ENCODE results near the gene CYP2E1. TPM values are rescaled to one million over a fixed set of nuclear protein-coding genes. Genes with fewer than 3 reads are reported as not detected.
"Not testable (repeated sequence)": the region's sequence is repeated elsewhere in the genome, so short reads cannot be mapped to it uniquely, and the experiment has no call there.

Gene CYP2E1
- total and polyA plus RNA-seq, 3 experiments from 2014 or later, result 0.28 to 0.68 (median 0.40) TPM

- not testable (repeated sequence) for H3K27me3 ChIP-seq (ENCODE audit: insufficient read depth, low read length, poor library complexity, severe bottlenecking)
- CTCF ChIA-PET, result interaction anchor here (1.0 to 1.4 kb wide), 2 partner anchors 10 to 189 kb away, joined by 3 to 9 read pairs; no protein-coding TSS in a partner anchor
- H3K27me3 Mint-ChIP-seq, result peaks cover 0 to 11% of the 10 kb centered on the region in 2 donors
Observed at GRCh38 chr10:133518517-133518916, 8.6 kb upstream of the CYP2E1 start.

DNA sequence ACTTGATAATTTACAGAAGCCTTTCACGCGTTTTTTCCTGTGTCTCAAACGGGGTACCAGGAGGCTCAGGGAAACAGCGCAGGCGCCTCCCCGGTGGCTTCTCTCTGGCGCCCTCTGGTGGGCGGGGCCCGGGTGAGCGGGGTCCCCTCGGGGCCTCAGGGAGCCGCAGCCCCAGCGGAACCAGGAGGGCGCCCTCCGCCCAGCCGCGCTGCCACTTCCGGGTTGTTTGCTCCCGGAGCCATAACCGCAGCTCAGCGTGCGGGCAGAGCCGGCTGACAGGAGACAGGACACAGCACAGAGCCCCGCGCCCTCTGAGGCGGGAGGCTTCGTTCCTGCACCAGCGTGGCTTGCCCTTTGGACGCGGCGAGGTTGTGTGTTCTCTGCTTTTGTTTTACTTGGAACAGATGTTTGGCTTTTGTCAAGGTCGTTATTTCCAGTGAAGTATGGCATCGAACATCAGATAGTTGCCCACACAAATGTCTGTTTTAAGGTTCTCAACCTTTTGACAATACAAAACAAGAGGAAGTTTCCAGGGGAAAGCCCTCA is 6.9 kb upstream of the CYP2E1 start:
- Mint-ChIP-seq H3K4me1 (peaks cover 10 to 18% (median 14%) of the 10 kb centered on the region in 3 donors), H3K36me3 (peaks cover 0 to 13% (median 0%) of the 10 kb centered on the region in 3 donors), H3K4me3 (peak overlapping the region; percentile 35 to 80 (median 50)), H3K9me3 (peaks cover 4 to 20% (median 8%) of the 10 kb centered on the region in 5 donors), H3K27me3 (peaks cover 0 to 4% of the 10 kb centered on the region in 2 donors), H3K27ac (peak overlapping the region in 5 of 8 donors; percentile 13 to 45 (median 38))
- Histone ChIP-seq H3K4me1 (ENCODE audit: insufficient read depth, low read length) (peaks cover 10% of the 10 kb centered on the region), H3K4me3 (ENCODE audit: low read length) (peak overlapping the region; percentile 32), H3K27me3 (ENCODE audit: insufficient read depth, low read length, poor library complexity, severe bottlenecking) (no peaks in the 10 kb centered on the region), H3K27ac (ENCODE audit: low read depth, low read length) (no peak overlapping the region), H3K36me3 (ENCODE audit: insufficient read depth, low read length) (no peaks in the 10 kb centered on the region), H3K9me3 (ENCODE audit: low read length) (no peaks in the 10 kb centered on the region)
- POLR2A ChIA-PET, result interaction anchor here (0.6 kb wide), 1 partner anchor 114 kb away, joined by 4 read pairs; no protein-coding TSS in a partner anchor
- CTCF ChIA-PET, result interaction anchor here (0.7 to 2.1 kb wide), 7 partner anchors 9 to 191 kb away, joined by 3 to 21 read pairs (median 3); no protein-coding TSS in a partner anchor
- DNase-seq, result peak; percentile 80 to 89 (median 86)

More at GRCh38 chr10:133518517-133518916, 8.6 kb upstream of the CYP2E1 start:
- H3K36me3 ChIP-seq (ENCODE audit: insufficient read depth, low read length); H3K27ac Mint-ChIP-seq; H3K36me3 Mint-ChIP-seq; H3K9me3 ChIP-seq (ENCODE audit: low read length); POLR2A ChIA-PET; H3K4me3 ChIP-seq (ENCODE audit: low read length); H3K4me3 Mint-ChIP-seq; DNase-seq; H3K27ac ChIP-seq (ENCODE audit: low read depth, low read length): not testable (repeated sequence)
- Mint-ChIP-seq H3K9me3 (peaks cover 4 to 13% (median 6%) of the 10 kb centered on the region in 5 donors), H3K4me1 (peaks cover 10 to 18% (median 14%) of the 10 kb centered on the region in 3 donors)
- peaks cover 10% of the 10 kb centered on the region for H3K4me1 ChIP-seq (ENCODE audit: insufficient read depth, low read length)

- H3K27me3 Mint-ChIP-seq, result peaks cover 2 to 22% of the 10 kb centered on the region in 2 donors
- Histone ChIP-seq H3K4me3 (ENCODE audit: low read length) (no peak overlapping the region), H3K27ac (ENCODE audit: low read depth, low read length) (no peak overlapping the region), H3K4me1 (ENCODE audit: insufficient read depth, low read length) (peaks cover 10% of the 10 kb centered on the region), H3K36me3 (ENCODE audit: insufficient read depth, low read length) (no peaks in the 10 kb centered on the region), H3K9me3 (ENCODE audit: low read length) (no peaks in the 10 kb centered on the region), H3K27me3 (ENCODE audit: insufficient read depth, low read length, poor library complexity, severe bottlenecking) (peaks cover 4% of the 10 kb centered on the region)
- H3K36me3 Mint-ChIP-seq, result peaks cover 0 to 13% (median 0%) of the 10 kb centered on the region in 3 donors
- H3K9me3 Mint-ChIP-seq, result peaks cover 4 to 20% (median 8%) of the 10 kb centered on the region in 5 donors
- no peak for DNase-seq
- H3K4me1 Mint-ChIP-seq, result peaks cover 13 to 18% (median 18%) of the 10 kb centered on the region in 3 donors
- CTCF ChIA-PET, result no interaction called here
- H3K27ac Mint-ChIP-seq, result no peak overlapping the region
- POLR2A ChIA-PET, result interaction anchor here (0.7 kb wide), 1 partner anchor 18 kb away, joined by 3 read pairs; no protein-coding TSS in a partner anchor
- H3K4me3 Mint-ChIP-seq, result no peak overlapping the region
Observed at GRCh38 chr10:133523631-133524203, 3.4 kb upstream of the CYP2E1 start.

- no peaks in the 10 kb centered on the region for H3K9me3 ChIP-seq (ENCODE audit: low read length)
- peaks cover 20% of the 10 kb centered on the region for H3K27me3 ChIP-seq (ENCODE audit: insufficient read depth, low read length, poor library complexity, severe bottlenecking)
- no peak overlapping the region for H3K27ac Mint-ChIP-seq
- peaks cover 17% of the 10 kb centered on the region for H3K4me1 ChIP-seq (ENCODE audit: insufficient read depth, low read length)
- ChIA-PET POLR2A (no interaction called here), CTCF (no interaction called here)
- H3K4me1 Mint-ChIP-seq, result peaks cover 17 to 27% (median 22%) of the 10 kb centered on the region in 3 donors
- no peak overlapping the region for H3K27ac ChIP-seq (ENCODE audit: low read depth, low read length)
- H3K27me3 Mint-ChIP-seq, result peaks cover 14 to 39% of the 10 kb centered on the region in 2 donors
- H3K36me3 ChIP-seq (ENCODE audit: insufficient read depth, low read length), result no peaks in the 10 kb centered on the region
- H3K4me3 Mint-ChIP-seq, result no peak overlapping the region
- H3K9me3 Mint-ChIP-seq, result peaks cover 7 to 20% (median 9%) of the 10 kb centered on the region in 5 donors
- DNase-seq, result no peak
- H3K4me3 ChIP-seq (ENCODE audit: low read length), result no peak overlapping the region
- H3K36me3 Mint-ChIP-seq, result peaks cover 0 to 13% (median 0%) of the 10 kb centered on the region in 3 donors
Observed at GRCh38 chr10:133525444-133525843, 1.7 kb upstream of the CYP2E1 start.

GRCh38 chr10:133527771-133528271 is 658 bp downstream of the CYP2E1 start:
- peaks cover 14% of the 10 kb centered on the region for H3K4me1 ChIP-seq (ENCODE audit: insufficient read depth, low read length)
- peaks cover 15 to 25% (median 20%) of the 10 kb centered on the region in 3 donors for H3K4me1 Mint-ChIP-seq
- no peak overlapping the region for H3K4me3 ChIP-seq (ENCODE audit: low read length)
- peaks cover 33% of the 10 kb centered on the region for H3K27me3 ChIP-seq (ENCODE audit: insufficient read depth, low read length, poor library complexity, severe bottlenecking)
- CTCF ChIA-PET, result no interaction called here
- no peaks in the 10 kb centered on the region for H3K36me3 ChIP-seq (ENCODE audit: insufficient read depth, low read length)
- POLR2A ChIA-PET, result no interaction called here
- no peak overlapping the region for H3K27ac Mint-ChIP-seq
- DNase-seq, result no peak
- H3K4me3 Mint-ChIP-seq, result peak overlapping the region in 1 of 7 donors; percentile 54
- H3K27ac ChIP-seq (ENCODE audit: low read depth, low read length), result no peak overlapping the region
- peaks cover 27 to 61% of the 10 kb centered on the region in 2 donors for H3K27me3 Mint-ChIP-seq
- H3K36me3 Mint-ChIP-seq, result peaks cover 0 to 9% (median 0%) of the 10 kb centered on the region in 3 donors
- H3K9me3 Mint-ChIP-seq, result peaks cover 7 to 13% (median 9%) of the 10 kb centered on the region in 5 donors
- H3K9me3 ChIP-seq (ENCODE audit: low read length), result no peaks in the 10 kb centered on the region

- Histone ChIP-seq H3K4me3 (ENCODE audit: low read length) (no peak overlapping the region), H3K27ac (ENCODE audit: low read depth, low read length) (no peak overlapping the region), H3K27me3 (ENCODE audit: insufficient read depth, low read length, poor library complexity, severe bottlenecking) (peaks cover 33% of the 10 kb centered on the region), H3K4me1 (ENCODE audit: insufficient read depth, low read length) (peaks cover 14% of the 10 kb centered on the region), H3K36me3 (ENCODE audit: insufficient read depth, low read length) (no peaks in the 10 kb centered on the region), H3K9me3 (ENCODE audit: low read length) (no peaks in the 10 kb centered on the region)
- Mint-ChIP-seq H3K4me3 (peak overlapping the region; percentile 52 to 87 (median 78)), H3K4me1 (peaks cover 15 to 25% (median 20%) of the 10 kb centered on the region in 3 donors), H3K36me3 (peaks cover 0 to 5% (median 0%) of the 10 kb centered on the region in 3 donors), H3K9me3 (peaks cover 3 to 9% (median 6%) of the 10 kb centered on the region in 5 donors), H3K27me3 (peaks cover 30 to 67% of the 10 kb centered on the region in 2 donors), H3K27ac (peak overlapping the region in 1 of 8 donors; percentile 57)
- POLR2A ChIA-PET, result no interaction called here
- CTCF ChIA-PET, result no interaction called here
- no peak for DNase-seq
Observed at GRCh38 chr10:133528296-133528844, 1.2 kb downstream of the CYP2E1 start.

DNA sequence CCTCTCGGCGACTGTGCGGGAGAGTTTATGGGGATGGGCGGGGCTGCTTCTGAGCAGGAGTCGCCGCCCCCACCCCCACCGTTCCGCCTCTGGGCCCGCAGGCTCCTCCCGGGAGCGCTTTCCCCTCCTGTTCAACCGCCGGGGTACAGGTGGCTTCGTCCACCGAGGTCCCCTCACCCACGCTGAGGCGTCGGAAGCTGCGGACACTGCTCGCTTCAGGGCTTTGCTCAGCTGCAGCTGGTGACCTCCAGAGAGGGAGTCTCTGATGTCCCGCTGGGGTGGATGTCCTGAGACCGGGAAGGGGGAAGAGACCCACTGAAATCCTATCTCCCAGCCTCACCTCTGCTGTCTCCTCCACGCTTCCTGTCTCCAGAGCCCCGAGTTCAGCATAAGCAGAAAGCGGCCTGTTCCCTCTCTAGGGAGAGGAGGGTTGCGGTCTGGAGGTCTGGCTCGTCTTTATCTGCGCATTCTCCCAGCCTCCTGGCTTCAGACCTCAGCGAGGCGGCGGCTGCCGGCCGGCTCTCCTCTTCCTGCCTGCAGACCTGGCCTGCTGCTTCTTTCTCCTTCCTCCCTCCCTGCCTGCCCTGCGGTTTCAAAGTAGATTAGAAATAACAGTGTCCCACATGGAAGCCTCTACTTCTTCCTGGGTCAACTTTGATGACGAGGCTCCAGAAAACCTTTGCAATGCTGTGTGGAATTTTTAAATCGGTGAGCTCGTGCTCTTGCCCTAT is 1.8 kb downstream of the CYP2E1 start:
- Mint-ChIP-seq H3K27me3 (peaks cover 33 to 67% of the 10 kb centered on the region in 2 donors), H3K4me1 (peaks cover 15 to 25% (median 20%) of the 10 kb centered on the region in 3 donors), H3K4me3 (peak overlapping the region; percentile 72 to 87 (median 82)), H3K9me3 (peaks cover 0 to 5% (median 3%) of the 10 kb centered on the region in 5 donors), H3K27ac (peak overlapping the region in 3 of 8 donors; percentile 17 to 70 (median 54)), H3K36me3 (no peaks in the 10 kb centered on the region)
- H3K4me3 ChIP-seq (ENCODE audit: low read length), result no peak overlapping the region
- no peak overlapping the region for H3K27ac ChIP-seq (ENCODE audit: low read depth, low read length)
- peaks cover 14% of the 10 kb centered on the region for H3K4me1 ChIP-seq (ENCODE audit: insufficient read depth, low read length)
- H3K36me3 ChIP-seq (ENCODE audit: insufficient read depth, low read length), result no peaks in the 10 kb centered on the region
- ChIA-PET CTCF (interaction anchor here (2.0 kb wide), 1 partner anchor 9 kb away, joined by 7 read pairs; no protein-coding TSS in a partner anchor), POLR2A (no interaction called here)
- DNase-seq, result peak in 1 of 5 donors; percentile 4
- no peaks in the 10 kb centered on the region for H3K9me3 ChIP-seq (ENCODE audit: low read length)
- H3K27me3 ChIP-seq (ENCODE audit: insufficient read depth, low read length, poor library complexity, severe bottlenecking), result peaks cover 33% of the 10 kb centered on the region

Measured in CD8-positive, alpha-beta memory T cell (primary cell).